GM12874 (cell line): ENCODE results near the gene PPIL1.
A peak's percentile ranks its signal among the peaks of the same experiment; 100 is the strongest.

Source experiments
- TF ChIP-seq, protein P1 (sequence below): IDR thresholded peaks from 2 replicates; pipeline ENCODE4 v1.5.1; 2011; ENCODE audit warnings: low read depth, mild to moderate bottlenecking, control low read depth, low read length, moderate library complexity; ENCODE audit not compliant: insufficient read depth

PPIL1 gene

DNA sequence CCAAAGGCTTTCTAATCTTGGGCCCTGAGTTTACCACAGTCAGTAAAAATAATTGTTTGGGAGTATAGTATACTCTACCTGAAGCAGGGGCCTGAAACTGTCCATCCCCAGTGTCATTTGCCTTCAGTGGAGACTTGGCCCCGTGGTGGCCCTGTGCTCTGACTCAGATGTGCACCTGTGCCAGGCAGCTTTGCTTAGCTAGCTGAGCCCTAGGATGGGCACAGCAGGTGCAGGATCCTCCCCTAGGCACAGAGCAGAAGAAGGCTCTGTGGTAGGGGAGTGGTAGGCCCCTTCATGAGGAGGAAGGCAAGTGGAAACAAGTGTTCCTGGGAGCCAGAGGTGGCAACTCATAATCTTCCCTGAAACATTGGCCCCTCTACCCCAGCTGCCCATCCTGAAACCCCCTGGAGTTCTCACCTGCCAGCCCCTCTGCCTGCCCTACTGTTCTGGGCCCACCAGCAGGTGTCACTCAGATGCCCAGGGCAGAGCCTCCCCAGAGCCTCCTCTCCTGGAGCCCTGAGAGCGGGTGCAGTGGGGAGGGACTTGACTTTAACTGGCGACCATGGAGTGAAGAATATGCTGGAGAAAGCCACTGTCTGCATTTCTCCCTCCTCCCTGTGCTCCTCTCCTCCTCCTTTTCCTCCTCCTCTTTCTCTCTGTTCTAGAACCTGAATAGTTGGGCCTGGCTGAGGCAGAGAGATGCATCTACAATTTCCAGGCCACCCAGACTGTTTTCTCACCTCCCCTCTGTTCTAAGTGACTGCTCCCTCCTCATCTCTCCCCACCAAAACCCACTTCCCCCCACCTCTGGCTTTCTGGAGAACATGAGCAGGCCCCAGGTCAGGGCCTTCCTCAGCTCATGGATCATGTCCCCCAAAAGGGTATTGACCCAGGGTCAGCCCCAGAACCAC lies 38.2 kb downstream of the PPIL1 start:
- TF ChIP-seq, protein P1, sequence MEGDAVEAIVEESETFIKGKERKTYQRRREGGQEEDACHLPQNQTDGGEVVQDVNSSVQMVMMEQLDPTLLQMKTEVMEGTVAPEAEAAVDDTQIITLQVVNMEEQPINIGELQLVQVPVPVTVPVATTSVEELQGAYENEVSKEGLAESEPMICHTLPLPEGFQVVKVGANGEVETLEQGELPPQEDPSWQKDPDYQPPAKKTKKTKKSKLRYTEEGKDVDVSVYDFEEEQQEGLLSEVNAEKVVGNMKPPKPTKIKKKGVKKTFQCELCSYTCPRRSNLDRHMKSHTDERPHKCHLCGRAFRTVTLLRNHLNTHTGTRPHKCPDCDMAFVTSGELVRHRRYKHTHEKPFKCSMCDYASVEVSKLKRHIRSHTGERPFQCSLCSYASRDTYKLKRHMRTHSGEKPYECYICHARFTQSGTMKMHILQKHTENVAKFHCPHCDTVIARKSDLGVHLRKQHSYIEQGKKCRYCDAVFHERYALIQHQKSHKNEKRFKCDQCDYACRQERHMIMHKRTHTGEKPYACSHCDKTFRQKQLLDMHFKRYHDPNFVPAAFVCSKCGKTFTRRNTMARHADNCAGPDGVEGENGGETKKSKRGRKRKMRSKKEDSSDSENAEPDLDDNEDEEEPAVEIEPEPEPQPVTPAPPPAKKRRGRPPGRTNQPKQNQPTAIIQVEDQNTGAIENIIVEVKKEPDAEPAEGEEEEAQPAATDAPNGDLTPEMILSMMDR = peak; percentile 29; the same call in 1 of the 2 replicates

DNA sequence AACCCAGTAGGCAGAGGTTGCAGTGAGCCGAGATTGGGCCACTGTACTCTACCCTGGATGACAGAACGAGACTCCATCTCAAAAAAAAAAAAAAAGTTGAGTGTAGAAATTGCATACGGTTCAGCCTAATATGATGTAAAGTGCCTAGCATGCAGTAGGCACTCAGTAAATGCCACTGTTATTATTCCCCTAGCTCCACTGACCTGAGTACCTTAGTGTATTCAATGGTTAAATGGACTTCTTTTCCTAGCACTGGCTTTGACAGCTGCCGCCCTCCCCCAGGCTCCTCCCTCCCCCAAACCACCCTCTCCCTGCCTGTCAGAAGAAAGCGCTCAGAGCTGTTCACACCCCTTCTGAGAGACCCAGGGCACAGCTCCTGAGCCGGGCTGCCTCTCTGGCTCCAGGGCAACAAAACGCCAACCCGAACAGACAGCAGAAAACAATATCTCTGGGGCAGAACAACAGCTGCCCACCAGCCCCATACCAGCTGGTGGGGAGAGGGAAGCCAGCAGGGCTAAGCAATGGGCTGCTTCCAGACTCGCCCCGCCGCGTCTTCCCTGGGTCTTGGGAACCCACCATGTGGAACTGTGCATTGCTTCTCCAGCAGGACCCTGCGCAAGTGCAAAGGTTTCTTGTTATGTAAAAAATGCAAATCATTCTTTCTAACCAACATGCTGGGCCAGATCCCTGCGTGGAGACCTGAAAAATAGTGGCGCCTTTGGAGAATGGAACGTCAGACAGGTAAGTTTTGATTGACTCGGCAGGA lies 39.8 kb downstream of the PPIL1 start:
- TF ChIP-seq, protein P1 = no peak

DNA sequence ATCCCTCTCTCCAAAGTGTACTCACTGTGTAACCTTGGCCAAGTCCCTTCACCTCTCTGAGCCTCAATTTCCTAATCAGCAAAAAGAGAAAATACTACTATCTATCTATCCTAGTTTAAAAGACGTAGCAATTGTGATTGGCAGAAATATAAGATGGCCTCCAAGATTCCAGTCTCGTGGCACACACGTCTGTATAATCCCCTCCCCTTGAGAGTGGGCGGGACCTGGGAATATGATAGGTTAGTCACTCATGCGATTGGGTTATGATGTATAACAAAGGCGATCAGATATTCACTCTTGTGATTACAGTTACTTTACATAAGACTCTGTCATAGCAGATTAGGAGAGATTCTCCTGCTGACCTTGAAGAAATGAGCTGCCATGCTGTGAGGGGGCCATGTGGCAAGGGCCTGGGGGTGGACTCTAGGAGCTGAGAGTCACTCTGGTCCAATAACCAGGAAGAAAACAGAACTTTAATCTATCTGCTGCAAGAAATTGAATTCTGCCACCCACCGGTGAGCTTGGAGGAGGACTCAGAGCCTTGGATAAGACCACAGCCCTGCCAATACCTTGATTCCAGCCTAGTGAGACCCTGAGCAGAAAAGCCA lies 41.3 kb downstream of the PPIL1 start:
- TF ChIP-seq, protein P1 = no peak

DNA sequence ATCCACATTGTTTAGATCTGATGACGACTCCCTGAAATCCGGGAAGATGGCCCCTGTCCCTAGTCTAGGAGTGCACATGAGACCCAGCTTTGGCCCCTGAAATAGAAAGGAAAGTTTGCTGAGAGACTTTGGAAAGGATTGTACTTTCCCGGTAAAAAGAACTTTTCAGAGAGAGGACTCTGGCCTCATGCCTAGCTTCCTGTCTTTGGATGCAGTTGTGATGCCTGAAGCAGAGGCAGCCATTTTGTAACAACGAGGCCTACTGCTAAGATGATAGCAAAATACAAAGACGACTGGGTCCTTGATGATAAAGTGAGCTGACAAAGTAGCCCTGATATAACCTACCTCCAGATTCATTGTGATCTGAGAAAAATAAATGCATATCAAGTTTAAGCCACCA lies 42.3 kb downstream of the PPIL1 start:
- TF ChIP-seq, protein P1 = no peak

DNA sequence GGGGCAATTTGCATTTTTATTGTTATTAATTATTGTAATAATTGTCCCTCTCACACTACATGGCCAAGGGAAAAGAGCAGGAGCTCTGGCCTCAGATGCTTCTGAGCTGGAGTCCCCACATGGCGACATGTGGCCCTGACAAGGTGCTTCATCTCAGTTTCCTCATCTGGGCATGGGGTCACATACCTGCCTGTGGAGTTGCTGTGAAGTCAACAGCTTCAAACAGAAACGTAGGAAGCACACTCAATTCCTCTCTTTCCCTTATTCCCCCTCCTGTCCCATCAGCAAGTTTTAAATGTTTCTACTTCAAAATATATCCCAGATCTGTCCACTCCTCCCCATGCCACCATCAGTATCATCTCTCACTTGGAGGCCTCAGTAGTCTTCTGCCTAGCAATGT lies 44.0 kb downstream of the PPIL1 start:
- TF ChIP-seq, protein P1 = no peak

DNA sequence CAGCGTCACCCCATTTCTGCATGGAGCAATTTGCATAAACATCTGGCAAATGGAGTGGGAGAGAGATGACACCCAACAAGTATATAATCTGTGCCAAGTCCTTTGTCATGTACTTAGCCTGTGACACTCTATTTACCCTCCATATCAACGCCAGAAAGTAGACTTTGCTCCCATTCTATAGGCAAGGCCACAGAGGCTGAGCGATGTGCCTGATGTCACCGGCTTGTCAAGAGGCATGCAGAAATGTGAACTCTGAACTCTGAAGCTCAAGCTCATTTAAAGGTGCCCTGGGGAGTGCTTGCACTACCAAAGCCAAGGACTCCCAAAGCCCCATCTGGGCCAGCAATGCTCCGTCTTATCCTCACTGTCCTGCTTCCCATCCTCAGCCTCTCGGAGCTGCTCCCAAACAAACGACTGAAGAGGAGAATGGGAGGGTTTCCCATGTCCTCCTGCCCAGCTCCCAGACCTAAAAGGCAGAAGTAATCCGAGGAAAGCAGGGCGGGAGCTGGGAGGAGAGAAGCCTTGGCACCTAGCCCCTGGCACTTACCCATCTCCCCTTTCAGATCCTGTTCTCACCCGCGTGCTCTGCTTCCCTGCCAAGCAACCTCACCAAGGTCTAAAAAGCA lies 44.6 kb downstream of the PPIL1 start:
- TF ChIP-seq, protein P1 = no peak
